Measurements from ENCODE around the gene SESN3.
"Not testable (repeated sequence)": the region's sequence is repeated elsewhere in the genome, so short reads cannot be mapped to it uniquely, and the experiment has no call there.

SESN3 gene

GRCh38 chr11:95251896-95252295 lies 20.9 kb upstream of the SESN3 start:
- DNase-seq, result not testable (repeated sequence)

GRCh38 chr11:95248666-95249467 lies 17.9 kb upstream of the SESN3 start:
- no peak for DNase-seq

DNA sequence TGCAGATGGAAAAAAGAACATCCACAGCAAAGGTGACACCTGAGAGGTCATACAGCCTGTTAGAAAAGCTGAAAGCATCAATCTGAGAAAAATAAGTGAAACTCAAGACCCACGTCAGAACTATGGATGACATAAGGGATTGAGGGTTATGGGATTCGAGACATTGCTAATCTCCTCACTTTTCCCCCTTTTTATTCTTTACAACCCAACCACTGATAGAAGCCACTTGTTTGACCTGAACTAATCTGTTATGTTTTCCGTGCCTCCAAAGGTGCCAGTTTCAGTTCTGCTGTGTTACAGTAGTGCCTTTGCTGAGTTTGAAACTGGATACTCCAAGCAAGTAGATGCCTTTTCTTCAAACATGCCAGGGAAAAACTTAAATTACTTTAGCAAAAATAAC lies 16.9 kb upstream of the SESN3 start:
- DNase-seq, result no peak

DNA sequence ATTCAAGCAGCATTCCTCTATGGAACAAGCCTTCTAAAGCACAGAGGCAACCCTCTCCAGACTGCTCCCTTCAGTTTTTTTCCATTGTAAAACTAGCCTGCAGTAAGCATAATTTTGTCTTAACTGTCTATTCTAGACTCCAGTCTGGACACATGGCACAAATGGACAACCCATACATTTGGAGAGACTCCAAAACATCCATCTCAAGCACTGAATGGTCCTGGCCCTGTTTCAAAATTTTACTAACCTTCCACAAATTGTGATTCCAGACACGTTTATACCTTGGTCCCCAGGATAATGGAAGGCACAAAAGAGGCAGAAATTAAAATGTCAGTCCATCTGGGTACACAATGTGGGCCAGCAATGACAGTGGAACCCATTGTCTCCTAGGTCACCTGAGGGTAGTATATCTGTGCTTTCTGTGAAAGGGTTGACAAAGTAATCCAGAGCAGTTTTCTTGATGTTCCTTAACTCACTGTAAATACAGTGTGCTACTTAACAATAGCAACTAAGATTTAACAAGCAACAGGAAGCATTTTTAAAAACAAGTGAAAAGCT lies 16.2 kb upstream of the SESN3 start:
- DNase-seq, result no peak

DNA sequence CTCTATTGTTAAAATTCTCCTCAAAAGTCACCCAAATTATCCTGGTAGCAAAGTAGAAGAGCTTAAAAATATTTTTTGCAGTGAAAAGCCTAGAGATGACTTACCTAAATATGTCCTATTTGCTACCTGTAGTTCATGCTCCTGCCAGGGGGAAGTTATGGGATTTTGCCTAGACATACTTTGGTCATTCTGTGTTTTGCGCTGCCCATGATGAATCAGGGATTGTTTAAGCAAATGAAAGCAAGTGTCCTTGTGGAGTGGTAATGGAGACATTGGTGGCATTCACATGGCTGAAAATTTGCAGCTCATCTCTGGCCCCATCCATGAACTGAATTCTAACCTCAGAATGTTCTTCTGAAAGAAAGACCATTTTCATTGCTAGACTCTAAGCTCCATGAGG lies 14.6 kb upstream of the SESN3 start:
- DNase-seq, result no peak

DNA sequence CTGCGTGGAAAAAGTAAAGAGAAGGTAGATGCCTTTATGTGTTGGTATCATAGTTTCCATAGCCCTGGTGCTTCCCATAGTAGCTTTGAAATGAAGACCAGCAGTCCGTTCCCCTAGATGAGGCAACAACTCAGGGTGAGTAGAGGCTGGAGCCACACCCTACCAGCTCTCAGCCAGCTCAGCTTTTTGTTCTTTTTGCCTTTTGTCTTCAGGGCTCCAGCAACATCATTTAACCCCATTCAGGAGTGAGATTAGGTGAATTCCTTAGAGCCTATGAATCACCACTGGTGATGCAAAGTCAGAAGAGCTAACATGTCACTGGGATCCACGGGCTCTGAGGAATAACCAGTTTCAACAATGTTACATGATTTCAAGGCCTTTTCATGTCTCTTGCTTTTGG lies 14.0 kb upstream of the SESN3 start:
- no peak for DNase-seq

GRCh38 chr11:95243673-95244072 lies 12.7 kb upstream of the SESN3 start:
- DNase-seq, result no peak

GRCh38 chr11:95242845-95243605 lies 12.0 kb upstream of the SESN3 start:
- no peak for DNase-seq

DNA sequence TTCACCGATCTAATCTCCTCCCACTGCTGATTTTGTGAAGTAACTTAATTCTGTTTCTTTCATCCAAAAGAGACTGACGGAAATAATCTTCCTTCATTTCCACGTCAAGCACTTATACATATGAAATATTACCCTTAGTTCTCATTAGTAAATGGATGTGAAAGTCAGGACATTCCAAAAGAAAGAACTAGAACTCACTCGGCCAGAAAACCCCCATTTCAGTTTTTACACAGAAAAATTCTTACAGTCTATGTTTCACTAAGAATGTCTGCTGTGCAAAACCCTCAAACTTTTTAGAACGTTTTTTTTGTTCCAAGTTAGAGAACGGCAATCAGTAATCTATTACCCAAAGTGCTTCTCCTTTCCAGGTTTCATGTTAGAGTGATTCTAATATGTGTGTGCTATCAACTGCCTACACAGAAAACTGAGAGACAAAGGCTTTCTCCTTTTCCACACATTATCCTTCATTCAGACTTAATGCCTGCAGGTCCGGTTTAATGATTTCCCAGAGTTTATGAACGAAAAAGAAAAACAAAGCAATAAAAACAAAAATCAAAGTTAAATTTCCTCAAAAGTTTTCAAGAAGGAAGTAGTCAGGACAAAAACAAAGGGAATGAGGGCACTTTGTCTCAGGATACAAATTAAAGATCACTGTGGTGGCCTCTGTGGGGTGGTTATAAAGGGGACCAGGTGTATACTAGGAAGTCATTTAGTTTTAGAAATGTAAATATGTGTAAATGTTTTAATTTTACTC lies 11.3 kb upstream of the SESN3 start:
- DNase-seq, result no peak

- DNase-seq, result no peak
These were observed 10.7 kb upstream of the SESN3 start for GRCh38 chr11:95241681-95242081.

GRCh38 chr11:95239871-95240649 lies 9.1 kb upstream of the SESN3 start:
- no peak for DNase-seq

DNA sequence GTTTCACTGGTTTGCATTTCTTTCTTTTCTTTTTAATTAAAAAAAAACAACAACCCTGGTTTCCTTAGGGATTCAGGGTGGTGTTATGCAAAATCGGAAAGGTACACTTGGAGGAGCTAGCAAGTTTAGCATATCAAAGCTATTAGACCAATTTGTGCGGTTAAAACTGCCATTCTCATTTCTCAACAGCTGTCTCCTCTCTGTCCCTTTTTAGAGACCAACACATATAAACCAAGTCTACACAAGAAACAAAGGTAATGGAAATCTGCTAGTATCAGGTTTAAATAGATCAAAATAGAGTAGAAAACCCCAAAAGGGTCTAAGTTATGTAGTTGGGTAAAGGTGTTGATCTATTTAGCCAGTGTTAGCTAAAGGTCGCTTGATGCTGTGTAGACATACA lies 1.7 kb upstream of the SESN3 start:
- DNase-seq, result no peak

DNA sequence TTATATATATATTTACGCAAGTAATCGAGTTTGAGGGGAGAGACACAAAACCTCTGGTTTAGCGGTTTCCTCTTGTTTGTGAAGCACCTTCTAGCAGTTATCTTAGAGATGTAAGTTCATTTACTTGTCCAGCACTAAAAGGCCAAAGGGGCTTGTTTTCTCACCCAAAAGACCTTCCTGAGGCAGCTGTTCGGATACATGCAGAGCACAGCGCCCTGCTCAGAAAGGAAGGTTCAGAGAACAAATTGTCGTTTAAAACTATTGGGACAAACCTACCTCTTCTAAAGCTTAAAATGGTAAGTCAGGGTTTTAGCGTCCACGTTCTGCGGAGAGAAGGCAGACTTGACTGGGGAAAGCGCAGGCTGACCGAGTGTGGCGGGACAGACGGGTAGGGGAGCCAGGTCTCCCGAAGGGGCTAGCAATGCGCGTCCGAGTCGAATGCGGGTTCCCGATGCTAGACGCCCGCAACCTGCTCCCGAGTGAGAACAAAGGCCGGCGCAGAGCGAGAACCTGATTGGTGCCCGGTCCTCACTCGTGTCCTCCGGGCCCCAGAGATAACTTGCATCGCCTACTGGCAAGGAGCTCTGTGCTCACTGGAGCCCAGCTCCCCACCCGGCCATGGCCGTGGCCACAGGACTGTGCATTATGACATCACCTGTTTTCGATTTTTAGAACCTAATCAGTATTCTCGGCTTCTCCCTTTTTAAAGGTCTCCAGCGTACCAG lies 1.0 kb upstream of the SESN3 start:
- peak; percentile 58 to 61 for DNase-seq

DNA sequence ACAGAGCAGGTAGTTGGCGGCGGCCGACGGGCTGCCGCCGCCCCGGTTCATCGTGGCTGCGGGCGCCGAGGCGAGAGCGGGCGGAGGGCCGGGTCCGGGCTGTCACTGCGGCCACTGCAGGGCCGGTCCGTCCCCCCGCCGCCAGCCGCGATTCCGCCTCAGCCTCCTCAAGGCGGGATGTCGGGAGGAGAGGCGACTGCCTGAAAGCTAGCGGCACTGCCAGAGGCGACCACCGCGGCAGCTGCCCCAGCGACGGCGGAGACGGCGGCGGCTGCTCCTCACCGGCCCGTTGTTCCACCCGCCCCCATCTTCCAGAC lies 234 bp downstream of the SESN3 start:
- DNase-seq, result no peak

DNA sequence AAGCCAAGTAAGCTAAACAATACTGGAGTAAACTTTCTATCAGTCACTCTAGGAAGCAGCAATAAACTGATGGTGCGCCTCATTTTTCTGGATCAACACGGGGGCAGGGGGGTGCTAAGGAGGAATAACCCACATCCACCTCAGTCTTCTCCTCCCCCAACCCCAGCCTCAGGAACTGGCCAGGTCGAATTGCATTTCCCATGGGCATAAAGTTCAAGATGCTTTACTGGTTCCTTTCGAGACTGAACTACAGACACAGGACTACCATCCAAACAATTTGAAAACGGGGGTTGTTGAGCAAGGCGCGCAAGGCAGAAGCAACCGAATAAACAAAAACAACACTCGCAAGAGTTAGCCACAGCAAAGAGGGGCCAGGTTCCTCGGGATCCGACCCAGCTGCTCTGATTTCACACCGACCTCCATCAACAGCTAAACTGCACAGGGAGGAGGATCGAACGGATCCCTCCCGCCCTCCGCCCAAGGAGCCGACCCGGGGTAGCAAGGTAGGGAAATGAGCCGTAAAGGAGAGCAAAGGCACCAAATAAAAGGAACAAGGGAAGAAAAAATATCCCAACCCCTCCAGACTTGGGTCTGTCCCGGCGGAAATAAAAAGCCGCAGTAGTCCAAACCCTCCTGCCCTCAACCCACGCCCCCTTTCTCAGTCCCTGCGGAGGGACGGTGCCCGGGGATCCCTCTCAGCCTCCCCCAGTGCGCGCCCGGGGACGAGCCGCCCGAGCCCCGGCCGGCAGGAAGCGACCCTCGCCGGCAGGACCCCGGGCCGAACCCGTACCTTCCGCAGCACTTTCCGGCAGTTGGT lies 801 bp downstream of the SESN3 start:
- DNase-seq, result peak; percentile 49 to 59

GRCh38 chr11:95229199-95229992 lies 1.6 kb downstream of the SESN3 start:
- peak in 1 of 2 donors; percentile 43 for DNase-seq

DNA sequence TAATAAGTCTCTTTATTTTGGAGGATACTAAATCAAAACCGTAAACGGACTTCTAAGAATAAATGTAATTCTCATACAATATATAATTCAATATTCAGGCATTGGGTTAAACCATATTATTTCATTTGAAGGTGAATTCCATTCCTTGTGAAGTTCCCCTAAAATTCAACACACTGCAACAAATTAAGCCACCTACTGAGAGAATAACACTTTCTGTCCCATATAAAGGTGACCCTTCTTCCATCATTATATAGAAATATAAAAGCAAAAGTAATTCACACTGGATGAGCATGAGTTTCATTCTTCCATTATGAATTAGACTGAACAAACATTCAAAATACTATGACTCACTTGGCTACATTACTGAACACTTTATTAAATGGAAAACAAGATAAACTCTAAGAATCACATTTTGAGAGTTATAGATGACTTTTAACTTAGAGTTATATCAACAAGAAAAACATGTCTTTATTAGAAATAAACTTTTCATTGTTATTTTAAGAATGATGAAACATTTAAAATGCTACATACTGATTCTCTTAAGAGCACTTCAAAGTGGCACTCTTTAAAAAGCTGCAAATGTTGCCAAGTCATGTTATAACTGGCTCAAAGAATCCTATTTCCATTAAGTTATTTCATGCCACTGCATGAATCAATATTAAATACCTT lies 2.8 kb downstream of the SESN3 start:
- DNase-seq, result no peak

- not testable (repeated sequence) for DNase-seq
These were observed 3.9 kb downstream of the SESN3 start for GRCh38 chr11:95227060-95227459.

DNA sequence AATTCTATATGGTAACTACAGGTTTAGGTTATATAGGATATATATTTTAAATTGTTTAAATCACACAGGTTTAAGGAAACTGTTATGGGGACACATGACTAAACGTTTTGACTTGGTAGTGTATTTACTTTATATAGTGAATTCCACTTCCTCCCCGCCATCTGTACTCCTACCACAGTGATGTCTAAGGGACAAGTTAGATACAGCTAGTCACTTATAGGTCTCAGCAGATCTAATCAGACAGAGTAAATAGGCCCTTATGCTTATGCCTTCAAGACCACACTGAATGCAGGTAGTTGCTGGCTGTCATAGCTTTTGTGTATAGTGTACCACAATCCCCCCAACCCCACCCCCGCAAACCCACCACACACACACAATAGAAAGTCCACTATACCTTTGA lies 8.2 kb downstream of the SESN3 start:
- no peak for DNase-seq

DNA sequence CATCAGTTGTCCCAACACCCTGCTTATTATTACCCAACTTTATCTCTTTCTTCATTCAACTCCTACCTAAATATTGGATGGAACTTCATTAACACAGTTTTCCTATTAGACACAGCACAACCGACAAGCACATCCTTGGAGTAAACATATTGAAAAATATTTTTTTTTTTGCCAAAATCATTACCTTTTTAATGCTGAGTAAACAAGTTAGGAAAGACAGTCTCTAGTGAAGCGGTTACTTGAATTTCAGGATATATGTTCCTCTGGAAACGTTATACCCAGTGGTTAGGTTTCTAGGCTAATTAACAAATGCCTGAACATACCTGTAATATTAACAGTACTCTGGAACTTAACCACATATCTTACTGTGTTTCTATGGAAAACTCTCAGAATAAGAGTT lies 11.4 kb downstream of the SESN3 start:
- DNase-seq, result no peak

Measured in hippocampal formation (tissue), 2 donors.